HuH-7 (cell line): Measurements from ENCODE around the gene PGBD2.
A peak's percentile ranks its signal among the peaks of the same experiment; 100 is the strongest.
"Not testable (repeated sequence)": the region's sequence is repeated elsewhere in the genome, so short reads cannot be mapped to it uniquely, and the experiment has no call there.

Experiments used
- DNase-seq: peaks from one replicate; pipeline ENCODE4 v3.0.0; 2011; ENCODE audit warnings: low spot score

PGBD2 gene

DNA sequence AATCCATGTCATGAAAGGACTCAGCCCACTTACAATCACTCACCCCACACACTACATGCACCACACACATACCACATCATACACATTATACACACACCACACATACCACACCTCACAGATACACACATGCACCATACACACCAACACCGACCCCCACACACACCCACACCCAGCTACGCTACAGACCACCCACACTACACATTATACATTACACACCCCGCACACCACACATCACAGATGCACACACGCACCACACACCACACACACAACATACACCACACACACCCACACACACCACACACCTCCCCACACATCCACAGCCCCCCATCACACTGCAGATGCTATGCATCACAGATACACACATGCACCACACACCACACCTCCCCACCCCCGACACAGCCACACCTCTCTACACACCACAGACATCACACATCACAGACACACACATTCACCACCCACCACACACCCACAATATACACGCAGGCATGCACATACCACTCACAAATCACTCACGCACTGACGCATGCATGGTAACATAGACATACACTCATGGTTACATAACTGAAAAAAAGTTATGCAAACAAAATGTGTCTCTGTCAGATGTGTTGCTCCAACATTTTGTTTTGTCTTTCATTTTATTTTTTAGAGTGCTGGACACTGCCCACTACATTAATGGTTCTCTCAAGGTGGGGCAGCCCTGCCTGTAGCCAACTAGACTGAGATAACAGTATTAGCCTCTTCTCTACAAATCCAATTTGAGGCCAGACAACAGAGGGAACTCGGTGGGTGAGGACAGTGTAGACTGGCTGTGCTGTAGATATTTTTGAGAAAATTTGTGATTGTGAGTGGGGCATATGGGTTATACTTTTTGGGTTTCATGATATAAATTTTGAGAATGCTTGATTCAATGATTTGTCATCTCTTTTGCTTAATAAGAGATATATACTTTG is 15.2 kb upstream of the PGBD2 start:
- DNase-seq, result no peak

DNA sequence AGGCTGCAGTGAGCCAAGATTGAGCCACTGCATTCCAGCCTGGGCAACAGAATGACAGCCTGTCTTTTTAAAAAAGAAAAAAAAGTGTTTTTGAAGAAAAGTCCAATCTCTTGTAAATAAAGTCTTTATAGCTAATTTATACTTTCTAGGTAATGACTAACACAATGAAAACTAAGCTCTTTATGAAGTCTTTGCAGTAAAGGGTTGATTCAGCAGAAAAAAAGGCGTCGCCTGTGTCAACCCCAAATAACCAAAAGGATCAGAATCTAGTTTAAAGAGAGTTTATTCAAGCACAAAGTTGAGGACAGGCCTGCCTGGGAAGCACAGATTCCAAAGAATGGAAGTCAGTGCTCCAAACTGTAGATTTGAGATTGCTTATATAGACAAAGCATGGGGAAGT is 14.3 kb upstream of the PGBD2 start:
- no peak for DNase-seq

DNA sequence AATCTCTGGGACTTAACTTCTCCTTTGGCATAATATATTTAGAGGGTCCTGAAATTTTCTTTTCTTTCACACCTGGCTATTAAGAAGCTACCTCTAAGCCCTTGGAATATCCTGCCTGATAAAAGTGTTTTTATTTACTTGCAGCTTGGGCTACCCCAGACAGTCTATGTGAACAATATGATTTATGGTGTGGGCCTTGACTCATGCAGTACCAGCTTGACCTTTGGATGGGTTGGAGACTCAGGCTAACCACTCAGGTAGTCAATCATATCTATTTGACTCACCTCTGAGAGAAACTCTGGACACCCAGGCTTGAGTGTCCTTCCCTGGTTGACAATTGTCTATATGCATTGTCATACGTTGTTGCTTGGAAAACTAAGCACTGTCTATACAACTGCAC is 13.4 kb upstream of the PGBD2 start:
- no peak for DNase-seq

DNA sequence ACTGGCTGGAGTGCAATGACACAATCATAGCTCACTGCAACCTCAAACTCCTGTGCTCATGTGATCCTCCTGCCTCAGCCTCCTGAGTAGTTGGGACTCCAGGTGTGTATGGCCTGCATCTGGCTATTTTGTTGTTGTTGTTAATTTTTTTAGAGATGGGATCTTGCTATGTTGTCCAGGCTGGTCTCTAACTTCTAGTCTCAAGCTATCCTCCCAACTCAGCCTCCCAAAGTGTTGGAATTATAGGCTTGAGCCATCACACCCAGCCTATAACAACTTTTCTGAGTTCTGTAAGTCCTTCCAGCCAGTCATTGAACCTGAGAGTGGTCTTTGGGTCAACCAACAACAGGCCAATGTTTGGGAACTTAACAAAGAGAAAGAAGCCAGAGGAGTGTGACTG is 11.2 kb upstream of the PGBD2 start:
- no peak for DNase-seq

DNA sequence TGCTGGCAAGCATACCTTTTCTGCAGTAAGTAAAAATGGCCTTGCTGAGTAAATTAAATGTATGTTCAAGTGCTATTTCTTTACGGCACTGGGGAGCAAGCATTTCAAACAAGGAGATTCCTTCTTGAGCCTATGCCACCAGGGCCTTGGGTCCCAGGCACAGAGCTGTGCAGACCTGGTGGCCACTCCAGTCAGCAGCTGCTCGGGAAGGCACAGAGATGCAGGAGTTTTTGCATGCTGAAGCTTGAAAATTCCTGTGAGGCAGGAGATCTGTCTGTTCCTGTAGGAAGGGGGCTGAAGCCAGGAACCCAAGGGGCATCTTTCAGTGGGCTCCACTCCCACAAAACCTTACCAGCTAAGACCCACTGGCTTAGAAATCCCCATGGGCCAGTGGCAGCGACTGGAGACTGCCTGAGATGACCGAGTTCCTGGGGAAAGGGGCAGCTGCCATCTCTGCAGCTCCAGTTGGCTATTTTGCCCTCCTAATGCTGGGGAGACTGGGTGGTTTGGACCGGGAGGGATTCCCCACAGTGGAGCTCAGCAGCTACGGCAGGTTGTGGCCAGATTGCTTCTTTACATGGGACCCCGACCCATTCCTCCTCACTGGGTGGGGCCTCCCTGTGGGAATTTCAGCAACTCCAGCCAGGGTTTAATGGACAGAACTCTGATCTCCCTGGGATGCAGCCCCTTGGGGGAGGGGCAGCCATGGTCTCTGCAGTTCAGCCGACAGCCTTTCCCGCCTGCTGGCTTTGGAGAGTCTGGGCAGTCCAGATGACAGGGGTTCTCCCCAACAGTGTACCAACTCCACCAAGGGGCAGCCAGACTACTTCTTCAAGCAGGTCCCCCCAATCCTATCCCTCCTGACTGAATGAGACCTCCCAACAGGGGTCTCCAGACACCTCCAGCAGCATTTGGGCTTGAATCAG is 8.4 kb upstream of the PGBD2 start:
- no peak for DNase-seq

DNA sequence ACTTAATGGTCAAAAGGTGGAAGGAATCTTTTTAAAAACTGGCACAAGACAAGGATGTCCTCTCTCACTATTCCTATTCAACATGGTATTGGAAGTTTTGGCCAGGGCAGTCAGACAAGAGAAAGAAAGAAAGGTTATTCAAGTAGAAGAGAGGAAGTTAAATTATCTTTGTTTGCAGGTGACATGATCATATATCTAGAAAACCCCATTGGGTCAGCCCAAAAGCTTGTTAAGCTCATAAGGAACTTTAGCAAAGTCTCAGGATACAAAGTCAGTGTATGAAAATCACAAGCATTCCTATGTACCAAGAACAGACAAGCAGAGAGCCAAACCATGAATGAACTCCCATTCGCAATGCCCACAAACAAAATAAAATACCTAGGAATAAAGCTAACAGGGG is 5.4 kb upstream of the PGBD2 start:
- DNase-seq, result no peak

DNA sequence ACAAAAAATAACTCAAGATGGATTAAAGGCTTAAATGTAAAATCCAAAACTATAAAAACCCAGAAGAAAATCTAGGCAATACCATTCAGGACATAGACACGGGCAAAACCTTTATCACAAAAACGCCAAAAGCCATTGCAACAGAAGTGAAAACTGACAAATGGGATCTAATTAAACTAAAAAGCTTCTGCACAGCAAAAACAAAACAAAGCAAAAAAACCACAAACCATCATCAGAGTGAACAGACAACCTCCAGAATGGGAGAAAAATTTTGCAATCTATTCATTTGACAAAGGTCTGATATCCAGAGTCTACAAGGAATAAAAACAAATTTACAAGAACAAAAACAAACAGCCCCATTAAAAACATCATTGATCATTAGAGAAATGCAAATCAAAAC is 4.5 kb upstream of the PGBD2 start:
- no peak for DNase-seq

DNA sequence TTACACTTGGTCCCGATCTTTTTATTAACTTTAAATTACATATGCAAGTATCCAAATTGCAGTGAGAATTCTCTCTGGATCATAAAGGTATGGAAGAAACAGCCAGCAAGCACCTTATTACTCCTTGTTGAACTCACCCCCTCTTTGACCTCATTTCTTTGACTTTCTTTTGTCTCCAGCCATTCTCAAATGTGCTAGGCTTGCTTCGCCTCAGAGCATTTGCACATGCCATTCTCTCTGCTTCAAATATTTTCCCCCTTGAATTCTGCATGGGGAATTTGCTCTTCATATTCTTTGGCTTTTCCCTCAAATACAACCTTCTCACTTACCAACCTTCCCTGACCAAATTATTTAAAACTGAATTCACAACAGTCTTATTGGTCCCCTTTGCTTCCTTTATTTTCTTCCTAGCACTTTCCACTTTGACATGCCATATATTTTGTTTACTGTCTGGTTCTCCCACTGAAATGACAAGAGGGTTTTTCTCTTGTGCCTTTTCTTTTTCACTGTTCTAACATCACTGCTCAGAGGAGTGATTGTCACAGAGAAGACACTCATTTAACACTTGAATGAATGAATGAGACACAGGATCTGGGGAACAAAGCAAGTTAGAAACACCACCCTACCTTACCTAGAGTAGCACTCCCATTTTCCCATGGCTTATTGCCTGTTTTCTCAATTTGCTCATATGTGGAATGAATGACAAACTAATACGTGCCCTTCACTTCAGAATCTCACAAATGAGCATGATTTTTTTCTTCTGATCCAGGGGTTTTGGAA is 1.4 kb upstream of the PGBD2 start:
- no peak for DNase-seq

DNA sequence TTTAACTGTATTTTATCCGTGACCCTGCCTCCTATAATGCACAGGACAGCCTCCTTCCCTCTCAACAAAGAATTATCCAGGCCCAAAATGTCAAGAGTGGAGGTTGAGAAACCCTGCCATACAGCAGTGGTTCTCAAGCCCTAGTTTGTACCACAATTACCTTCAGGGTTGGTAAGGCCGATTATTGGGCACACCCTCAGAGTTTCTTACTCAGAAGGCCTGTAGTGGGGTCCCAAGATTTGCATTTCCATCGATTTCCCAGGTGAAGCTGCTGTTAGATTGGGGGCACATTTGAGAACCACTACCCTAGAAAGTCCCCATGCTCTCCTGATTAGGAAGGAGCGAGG is 400 bp upstream of the PGBD2 start:
- no peak for DNase-seq

DNA sequence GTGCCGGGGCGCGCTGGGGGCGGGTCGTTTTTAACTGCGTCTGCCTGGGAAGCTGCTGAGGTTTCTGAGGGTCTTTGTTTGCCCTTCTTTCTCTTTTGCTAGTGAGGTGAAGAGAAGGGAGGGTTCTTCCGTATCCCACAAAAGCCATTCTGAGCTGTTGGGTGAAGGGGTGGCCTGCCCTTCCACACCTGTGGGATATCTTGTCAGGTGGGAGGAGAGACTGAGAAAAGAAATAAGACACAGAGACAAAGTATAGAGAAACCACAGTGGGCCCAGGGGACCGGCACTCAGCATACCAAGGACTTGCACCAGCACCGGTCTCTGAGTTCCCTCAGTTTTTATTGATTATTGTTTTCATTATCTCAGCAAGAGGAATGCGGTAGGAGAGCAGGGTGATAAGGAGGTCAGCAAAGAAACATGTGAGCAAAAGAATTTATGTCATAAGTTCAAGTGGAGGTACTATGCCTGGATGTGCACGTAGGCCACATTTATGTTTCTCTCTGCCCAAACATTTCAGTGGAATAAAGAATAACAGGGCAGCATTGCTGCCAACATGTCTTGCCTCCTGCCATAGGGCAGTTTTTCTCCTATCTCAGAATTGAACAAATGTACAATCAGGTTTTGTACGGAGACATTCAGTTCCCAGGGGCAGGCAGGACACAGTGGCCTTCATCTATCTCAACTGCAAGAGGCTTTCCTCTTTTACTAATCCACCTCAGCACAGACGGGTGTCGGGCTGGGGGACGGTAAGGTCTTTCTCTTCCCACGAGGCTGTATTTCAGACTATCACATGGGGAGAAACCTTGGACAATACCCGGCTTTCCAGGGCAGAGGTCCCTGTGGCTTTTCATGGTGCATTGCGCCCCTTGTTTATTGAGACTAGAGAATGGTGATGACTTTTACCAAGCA is 972 bp downstream of the PGBD2 start:
- DNase-seq, result no peak

DNA sequence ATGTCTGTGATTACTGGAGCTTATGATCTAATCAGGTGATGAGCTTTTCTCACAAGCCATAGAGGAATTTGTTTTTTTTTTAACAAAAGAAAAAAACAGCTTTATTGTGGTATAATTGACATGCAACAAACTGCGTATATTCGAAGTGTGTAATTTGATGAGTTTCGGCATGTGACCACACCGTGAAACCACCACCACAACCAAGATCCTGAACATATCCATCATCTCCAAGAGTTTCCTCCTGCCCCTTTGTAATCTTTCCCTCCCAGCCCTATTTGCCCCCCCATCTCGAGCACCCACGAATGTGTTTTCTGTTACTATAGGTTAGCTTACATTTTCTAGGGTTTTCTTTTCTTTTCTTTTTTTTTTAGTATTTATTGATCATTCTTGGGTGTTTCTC is 4.7 kb downstream of the PGBD2 start:
- DNase-seq, result no peak

DNA sequence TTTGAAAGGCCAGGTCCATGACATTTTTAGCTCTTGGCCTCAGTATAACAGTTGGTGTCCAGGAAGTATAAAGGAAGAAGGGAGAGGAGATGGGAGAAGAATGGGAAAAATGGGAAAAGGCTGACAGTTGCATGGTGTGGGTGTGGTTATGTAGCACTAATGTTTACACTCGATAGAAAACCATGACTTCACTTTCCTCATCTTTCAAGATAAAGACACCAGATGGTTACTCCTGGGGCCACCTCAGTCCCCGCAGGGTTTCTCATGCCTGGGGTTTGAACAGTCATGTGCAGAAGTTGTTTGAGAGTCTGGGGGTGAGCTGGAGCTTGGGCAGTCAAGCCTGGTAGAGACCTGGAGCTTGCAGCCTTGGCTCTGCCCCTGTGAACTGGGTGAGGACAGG is 7.9 kb downstream of the PGBD2 start:
- no peak for DNase-seq

DNA sequence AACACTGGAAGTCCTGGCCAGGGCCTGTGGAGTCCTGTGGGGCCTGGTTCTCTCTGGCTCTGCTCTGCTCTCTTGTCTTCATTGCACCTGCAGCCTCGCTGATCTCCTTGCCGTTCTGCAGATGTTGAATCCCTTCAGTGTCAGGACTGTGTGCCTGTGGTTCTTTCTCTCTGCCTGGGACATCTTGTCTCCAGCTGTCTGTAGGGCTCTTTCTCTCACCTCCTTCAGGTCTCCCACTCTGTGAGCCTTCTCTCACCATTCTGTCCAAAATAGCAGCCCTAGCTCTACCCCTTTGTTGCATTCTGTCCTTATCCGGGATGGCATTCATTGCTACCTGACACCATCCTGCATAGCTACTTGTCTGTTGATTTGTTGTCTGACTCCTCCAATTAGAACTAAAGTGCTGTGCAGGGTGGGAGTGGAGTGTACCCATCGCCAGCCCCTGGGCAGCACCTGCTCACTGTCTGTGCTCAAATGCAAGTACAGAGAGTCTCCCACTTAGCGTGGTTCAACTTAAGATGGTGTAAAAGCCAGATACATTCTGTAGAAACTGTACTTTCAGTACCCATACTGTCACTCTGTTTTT is 8.9 kb downstream of the PGBD2 start:
- DNase-seq, result no peak

DNA sequence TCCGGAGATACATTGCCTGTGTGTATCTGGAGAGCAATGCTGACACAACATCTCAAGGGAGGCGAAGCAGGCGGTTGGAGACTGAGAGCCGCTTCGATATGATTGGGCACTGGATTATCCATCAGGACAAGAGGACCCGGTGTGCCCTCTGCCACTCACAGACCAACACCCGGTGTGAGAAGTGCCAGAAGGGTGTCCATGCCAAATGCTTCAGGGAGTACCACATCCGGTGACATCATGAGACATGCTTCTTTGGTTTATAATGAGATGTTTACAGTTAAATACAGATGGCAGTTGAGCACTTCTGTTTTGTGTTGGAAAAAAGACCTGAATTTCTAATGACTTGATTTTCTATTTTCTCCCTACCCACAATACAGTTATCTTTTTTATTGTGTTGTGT is 12.1 kb downstream of the PGBD2 start:
- DNase-seq, result no peak

DNA sequence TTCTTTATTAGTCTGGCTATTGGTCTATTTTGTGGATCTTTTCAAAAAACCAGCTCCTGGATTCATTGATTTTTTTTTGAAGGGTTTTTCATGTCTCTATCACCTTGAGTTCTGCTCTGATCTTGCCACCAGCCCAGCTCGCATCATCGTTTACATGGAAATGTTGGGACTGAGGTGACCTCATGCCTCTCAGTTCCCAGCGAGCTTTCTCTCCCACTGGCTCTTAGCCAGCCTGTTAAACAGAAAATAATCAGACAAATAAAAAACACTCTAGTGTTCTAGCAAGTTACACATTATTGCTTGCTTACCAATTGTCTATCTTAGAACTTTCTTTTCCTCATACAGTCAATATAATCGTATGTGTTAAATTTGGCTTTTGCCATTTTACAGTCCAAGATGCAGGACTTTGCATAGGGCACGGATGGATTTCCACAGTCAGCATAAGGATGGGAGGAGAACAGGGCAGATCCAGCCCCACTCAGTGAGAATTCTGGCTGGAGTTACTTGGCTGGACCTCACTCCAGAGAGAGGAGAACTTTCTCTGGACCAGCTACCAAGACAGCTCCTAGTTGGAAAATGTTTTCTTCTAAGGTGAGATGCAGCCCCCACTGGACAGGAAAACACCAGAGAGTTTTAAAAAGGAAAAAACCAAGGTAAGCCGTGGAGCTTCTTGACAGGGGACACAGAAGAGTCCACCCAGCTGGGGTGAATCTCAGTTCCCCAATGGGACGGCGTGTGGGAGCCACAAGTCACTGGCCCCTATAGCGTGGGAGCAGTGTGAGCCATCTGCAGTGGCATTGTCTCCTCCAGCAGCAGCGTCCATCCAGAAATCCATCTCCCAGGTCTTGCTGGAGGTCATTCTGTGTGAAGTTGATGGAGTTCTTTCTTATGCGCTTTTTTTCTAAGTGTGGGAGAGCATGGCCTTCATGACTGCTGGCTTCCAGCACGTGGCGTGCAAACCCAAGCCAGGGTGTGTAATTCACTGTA is 17.6 kb downstream of the PGBD2 start:
- DNase-seq, result no peak

DNA sequence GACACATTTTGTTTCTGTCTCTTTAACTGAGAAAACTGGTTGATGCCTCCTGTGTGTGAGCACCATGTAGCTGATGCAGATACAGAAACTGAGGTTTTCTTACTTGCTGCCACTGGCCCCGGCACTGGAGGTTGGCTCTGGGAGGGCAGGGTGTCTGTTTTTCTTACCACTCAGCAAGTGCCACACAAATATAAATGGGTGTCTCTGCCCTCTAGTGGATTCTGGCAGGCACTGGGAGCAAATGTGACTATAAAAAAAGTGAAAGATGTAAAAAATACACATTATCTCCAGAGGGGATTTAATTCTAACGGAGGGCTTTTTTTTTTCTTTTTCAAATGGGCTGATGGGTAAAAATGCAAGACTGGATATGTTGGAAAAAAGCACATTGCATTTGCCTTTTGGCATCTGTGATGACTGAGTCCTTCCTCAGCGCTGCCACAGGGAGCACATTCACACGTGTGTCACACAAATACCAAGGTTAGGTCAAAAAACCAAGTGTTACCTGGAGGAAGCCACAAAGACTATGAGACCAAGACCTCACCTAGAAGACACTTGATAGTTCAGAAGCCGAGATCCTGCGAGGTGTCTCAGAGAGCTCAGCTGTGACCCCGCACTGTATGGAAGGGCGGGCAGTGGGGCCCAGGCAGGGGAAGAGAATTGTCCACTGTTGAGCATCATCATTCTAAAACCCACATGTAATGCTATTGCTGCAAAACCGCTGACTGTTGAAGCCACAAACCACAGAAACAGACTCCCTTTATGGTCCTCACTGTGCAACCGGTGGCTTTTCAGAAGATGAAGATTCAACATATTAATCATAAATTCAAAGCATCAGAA is 18.9 kb downstream of the PGBD2 start:
- DNase-seq, result peak; percentile 29

DNA sequence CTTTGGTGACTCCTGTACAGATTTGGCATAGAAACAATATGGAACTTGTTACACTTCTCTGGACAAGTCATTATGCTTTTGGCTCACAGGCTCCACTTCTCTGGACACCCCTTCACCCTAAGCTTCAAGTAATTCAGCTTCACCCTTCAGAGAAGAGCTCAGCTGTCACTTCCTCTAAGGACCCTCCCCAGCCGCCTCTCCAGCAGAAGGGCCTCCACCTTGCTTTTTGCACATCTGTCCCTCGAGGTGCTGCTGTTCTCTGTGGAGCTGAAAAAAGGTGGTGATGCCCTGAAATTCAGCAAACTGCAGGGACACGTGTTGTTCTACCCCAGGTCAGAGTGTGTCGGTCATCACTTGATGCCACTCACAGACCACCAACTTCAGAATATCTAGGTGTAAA is 19.8 kb downstream of the PGBD2 start:
- DNase-seq, result not testable (repeated sequence)

DNA sequence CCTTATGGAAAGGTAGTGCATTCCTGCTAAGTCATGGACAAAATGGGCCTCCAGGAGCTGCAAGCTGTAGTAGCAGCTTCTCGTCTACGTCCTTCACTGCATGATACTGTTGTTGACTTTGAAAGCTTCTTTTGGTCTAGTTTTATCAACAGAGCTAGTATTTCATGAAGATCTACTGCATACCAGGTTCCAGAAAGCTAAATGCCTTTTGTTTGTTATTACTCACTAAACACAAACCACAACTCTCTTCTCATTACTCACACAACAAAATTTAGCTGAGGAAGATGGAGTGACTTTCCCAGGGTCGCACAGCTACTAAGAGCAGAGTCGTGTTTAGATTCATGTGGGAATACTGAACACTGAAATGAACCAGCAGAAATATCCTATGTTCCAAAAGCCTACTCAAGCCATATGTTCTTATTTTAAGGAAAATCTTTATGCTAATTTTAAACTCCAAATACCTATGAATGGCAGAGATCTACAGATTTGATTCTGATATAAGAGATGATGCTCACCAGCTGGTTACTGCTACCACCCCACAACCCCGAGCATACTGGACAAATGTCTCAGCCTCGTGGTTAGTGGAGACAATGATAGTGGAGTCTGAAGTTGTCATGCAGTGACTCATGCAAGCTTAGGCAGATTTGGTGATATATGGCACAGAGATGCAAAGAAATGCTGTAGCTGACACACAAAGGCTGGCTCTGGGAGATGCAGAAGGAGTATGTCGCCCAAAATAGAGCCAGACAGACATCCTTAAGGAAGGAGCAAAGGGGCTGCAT is 20.6 kb downstream of the PGBD2 start:
- DNase-seq, result no peak
